ENCODE measurements around the gene GALNT13.

Gene GALNT13

DNA sequence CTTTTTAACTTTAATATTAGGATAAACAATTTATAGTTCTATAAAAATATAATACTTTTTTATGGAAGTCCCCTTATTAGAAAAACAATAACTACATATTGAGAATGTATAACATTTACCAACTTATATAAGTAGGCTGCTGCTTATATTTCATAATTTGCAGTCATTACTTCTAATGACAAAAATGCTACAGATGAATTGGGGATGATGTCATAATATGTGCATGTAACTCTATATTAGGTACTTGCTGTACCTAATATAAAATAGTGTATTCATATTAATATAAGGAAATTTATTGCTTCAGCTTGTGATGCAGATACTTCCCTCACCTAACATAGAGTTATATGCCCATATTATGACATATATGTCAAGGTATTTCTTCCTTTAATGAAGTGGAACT is 100.7 kb downstream of the GALNT13 start:
- H3K36me3 Mint-ChIP-seq (ENCODE audit: low read depth), result no peaks in the 10 kb centered on the region
- H3K27me3 Mint-ChIP-seq (ENCODE audit: low read depth), result no peaks in the 10 kb centered on the region

DNA sequence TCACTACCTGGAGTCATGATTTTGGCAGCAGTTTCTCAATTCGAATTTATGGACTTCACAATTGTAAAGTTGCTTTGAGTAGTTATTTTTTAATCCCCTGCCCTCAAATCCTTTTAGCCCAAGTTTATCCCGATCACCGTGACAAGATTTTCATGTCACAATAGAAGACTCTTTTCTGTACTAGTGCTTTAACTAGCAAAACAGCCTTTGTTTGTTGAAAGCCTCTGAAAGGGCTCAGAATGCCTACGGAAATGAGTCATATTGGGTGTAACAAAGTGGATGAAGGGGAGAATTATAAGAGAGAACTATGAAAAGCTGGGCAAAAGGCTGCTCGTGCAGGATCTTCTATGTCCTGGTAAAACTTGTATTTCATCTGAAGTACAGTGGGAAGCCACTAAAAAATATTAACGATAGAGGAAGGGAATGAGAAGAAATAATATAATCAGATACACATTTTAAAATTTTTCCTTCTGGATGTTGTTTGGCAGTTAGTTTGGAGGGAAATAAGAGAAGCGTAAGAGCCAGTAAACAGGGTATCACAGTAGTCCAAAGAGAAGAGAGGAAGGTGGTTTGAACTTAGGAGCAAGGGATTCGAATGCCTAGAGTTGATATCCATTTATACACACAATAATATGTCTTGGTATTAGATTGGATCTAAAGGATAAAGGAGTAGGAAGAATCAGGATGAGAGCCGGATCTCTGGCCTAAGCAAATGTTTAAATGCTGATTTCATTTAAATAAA is 114.9 kb downstream of the GALNT13 start:
- Mint-ChIP-seq H3K27ac (no peak overlapping the region), H3K4me1 (ENCODE audit: low read depth) (no peaks in the 10 kb centered on the region), H3K36me3 (ENCODE audit: low read depth) (no peaks in the 10 kb centered on the region), H3K9me3 (peaks cover 28% of the 10 kb centered on the region), H3K4me3 (no peak overlapping the region), H3K27me3 (ENCODE audit: low read depth) (no peaks in the 10 kb centered on the region)
- no peak for DNase-seq (ENCODE audit: low spot score)

More for the DNA sequence above, 100.7 kb downstream of the GALNT13 start:
- Mint-ChIP-seq H3K9me3 (peaks cover 11% of the 10 kb centered on the region), H3K27ac (no peak overlapping the region), H3K4me3 (no peak overlapping the region), H3K4me1 (ENCODE audit: low read depth) (no peaks in the 10 kb centered on the region)
- no peak for DNase-seq (ENCODE audit: low spot score)

DNA sequence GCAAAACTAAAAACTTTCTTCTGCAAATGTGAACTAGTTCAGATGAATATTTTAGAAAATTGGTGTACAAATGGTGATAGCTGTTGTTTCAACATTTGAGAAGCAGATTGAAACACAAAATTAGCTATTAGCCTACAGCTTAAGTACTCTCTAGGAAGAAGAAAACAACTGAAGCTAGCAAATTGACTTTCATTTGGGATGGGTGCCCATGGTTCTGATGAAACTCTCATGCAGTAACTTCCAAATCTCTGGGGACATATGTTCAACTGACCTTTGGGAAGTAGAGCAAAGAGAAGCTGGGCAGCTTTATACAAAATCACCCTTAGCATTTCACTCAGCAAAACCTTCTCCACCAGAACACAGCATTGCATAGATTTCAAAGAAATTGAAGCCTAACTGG is 119.0 kb downstream of the GALNT13 start:
- no peaks in the 10 kb centered on the region for H3K4me1 Mint-ChIP-seq (ENCODE audit: low read depth)
- DNase-seq (ENCODE audit: low spot score), result no peak
- no peak overlapping the region for H3K4me3 Mint-ChIP-seq
- no peaks in the 10 kb centered on the region for H3K36me3 Mint-ChIP-seq (ENCODE audit: low read depth)
- no peaks in the 10 kb centered on the region for H3K27me3 Mint-ChIP-seq (ENCODE audit: low read depth)
- H3K27ac Mint-ChIP-seq, result no peak overlapping the region
- H3K9me3 Mint-ChIP-seq, result peaks cover 27% of the 10 kb centered on the region

DNA sequence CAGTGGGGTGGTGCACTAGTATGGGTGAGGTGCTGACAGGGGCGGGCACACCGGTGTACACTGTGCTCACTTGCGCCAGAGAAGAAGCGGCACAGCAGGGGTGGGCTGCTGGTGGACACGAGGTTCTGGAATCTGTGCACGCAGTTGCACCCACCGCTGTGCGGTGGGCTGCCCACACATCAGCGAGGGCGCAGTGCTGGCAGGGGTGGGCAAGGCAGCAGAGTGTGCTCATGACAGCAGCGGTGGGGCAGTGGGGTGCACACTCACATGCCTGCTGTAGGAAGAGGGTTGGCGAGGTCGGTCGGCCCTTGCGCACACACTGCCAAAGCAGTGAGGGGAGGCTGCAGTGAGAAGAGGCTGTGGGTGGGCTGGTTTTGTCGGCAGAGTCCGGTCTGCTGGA is 141.8 kb downstream of the GALNT13 start:
- DNase-seq (ENCODE audit: low spot score), result no peak
- Mint-ChIP-seq H3K36me3 (ENCODE audit: low read depth) (no peaks in the 10 kb centered on the region), H3K9me3 (peaks cover 40% of the 10 kb centered on the region), H3K4me3 (no peak overlapping the region), H3K27me3 (ENCODE audit: low read depth) (no peaks in the 10 kb centered on the region), H3K4me1 (ENCODE audit: low read depth) (no peaks in the 10 kb centered on the region), H3K27ac (no peak overlapping the region)

DNA sequence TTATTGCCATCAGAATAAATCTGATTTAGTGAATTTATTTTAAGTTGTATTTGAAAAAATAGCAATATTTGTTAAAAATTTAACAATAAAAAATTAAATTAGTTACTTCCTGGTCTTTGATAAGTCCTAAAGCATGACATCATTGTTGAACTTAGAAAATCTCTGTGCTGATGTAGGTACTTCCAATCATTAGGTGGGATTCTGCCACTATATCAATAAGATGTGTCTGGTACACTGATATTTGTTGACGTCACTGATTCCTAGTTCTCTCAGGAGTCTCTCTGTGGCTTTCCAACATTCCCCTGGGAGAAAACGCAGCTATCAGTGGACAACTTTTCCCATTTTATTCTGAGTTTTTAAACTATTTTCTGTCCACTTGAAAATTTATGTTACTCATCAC is 143.5 kb downstream of the GALNT13 start:
- H3K36me3 Mint-ChIP-seq (ENCODE audit: low read depth), result no peaks in the 10 kb centered on the region
- no peak overlapping the region for H3K27ac Mint-ChIP-seq
- no peaks in the 10 kb centered on the region for H3K4me1 Mint-ChIP-seq (ENCODE audit: low read depth)
- no peak for DNase-seq (ENCODE audit: low spot score)
- H3K4me3 Mint-ChIP-seq, result no peak overlapping the region
- no peaks in the 10 kb centered on the region for H3K27me3 Mint-ChIP-seq (ENCODE audit: low read depth)
- H3K9me3 Mint-ChIP-seq, result peaks cover 35% of the 10 kb centered on the region

DNA sequence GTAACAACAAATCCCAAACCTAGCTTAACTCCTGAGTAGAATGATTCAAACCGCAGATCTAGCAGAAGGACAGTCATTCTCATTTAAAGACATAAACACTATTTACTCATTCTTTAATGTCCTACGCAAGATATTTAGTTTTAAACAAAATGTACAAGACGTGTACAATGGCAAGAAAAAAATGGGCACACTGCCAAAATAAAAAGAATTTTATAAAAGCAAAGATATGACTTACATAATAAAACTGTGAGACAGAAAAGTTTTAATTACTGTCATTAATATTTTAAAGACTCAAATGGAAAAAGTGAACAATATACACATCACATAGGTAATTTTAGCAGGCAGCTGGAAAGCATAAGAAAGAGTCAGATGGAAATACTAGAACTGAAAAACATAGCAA is 157.8 kb downstream of the GALNT13 start:
- Mint-ChIP-seq H3K27ac (no peak overlapping the region), H3K27me3 (ENCODE audit: low read depth) (no peaks in the 10 kb centered on the region), H3K9me3 (peaks cover 33% of the 10 kb centered on the region), H3K4me3 (no peak overlapping the region), H3K36me3 (ENCODE audit: low read depth) (no peaks in the 10 kb centered on the region), H3K4me1 (ENCODE audit: low read depth) (no peaks in the 10 kb centered on the region)
- DNase-seq (ENCODE audit: low spot score), result no peak

DNA sequence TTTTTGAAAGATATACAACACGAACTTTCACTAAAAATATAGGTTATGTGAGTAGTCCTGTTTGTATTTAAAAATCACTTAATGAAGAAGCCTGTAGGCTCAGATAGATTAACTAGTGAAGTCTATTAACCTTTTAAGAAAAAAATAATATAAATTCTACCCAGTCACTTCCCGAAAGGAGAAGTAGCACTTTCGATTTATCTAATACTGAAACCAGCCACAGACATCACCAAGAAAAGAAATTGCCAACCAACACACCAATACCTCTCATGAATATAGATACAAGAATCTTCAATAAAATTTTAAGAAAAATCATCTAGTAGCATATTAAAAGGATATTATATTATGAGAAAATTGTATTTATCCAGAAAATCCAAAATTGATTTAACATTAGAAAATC is 160.5 kb downstream of the GALNT13 start:
- peaks cover 22% of the 10 kb centered on the region for H3K9me3 Mint-ChIP-seq
- H3K27me3 Mint-ChIP-seq (ENCODE audit: low read depth), result no peaks in the 10 kb centered on the region
- no peak overlapping the region for H3K27ac Mint-ChIP-seq
- no peak for DNase-seq (ENCODE audit: low spot score)
- no peaks in the 10 kb centered on the region for H3K4me1 Mint-ChIP-seq (ENCODE audit: low read depth)
- H3K36me3 Mint-ChIP-seq (ENCODE audit: low read depth), result no peaks in the 10 kb centered on the region
- no peak overlapping the region for H3K4me3 Mint-ChIP-seq

DNA sequence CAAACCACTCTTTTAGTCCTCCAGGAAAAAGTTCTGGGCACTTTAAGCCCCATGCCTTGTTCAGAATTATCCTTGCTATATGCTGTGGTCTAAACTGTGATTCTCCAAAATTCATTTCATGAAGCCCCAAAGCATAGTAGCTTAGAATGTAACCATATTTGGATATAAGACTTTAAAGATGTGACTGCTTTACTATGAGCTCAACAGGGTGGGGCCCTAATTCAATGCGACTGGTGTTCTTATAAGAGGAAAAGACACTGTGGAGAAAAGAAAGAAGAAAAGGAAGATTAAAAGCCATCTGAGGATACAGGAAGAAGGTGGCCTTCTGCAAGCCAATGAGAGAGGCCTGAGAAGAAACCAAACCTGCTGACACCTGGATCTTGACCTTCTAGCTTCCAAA is 174.8 kb downstream of the GALNT13 start:
- peaks cover 18% of the 10 kb centered on the region for H3K9me3 Mint-ChIP-seq
- DNase-seq (ENCODE audit: low spot score), result no peak
- no peak overlapping the region for H3K27ac Mint-ChIP-seq
- no peaks in the 10 kb centered on the region for H3K27me3 Mint-ChIP-seq (ENCODE audit: low read depth)
- H3K36me3 Mint-ChIP-seq (ENCODE audit: low read depth), result no peaks in the 10 kb centered on the region
- no peaks in the 10 kb centered on the region for H3K4me1 Mint-ChIP-seq (ENCODE audit: low read depth)
- no peak overlapping the region for H3K4me3 Mint-ChIP-seq

DNA sequence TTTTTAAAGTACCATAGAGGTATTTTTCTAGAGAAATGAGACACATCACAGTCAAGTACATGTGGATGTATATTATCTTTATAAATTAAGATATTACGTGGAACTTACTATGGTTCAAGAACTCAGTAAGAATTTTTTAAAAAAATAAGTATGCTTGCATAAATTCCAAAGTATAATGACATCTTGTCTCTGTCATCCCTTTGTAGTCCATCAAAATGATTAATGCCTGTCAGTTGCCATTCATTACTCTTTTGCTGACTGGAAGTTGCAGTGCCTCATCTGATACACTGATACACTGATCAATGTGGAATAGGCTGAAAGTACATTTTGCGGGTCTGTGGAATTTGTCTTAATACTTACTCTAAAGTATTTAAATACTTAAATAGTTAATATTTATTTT is 177.2 kb downstream of the GALNT13 start:
- Mint-ChIP-seq H3K27me3 (ENCODE audit: low read depth) (no peaks in the 10 kb centered on the region), H3K4me1 (ENCODE audit: low read depth) (no peaks in the 10 kb centered on the region), H3K27ac (no peak overlapping the region), H3K4me3 (no peak overlapping the region), H3K9me3 (peaks cover 21% of the 10 kb centered on the region), H3K36me3 (ENCODE audit: low read depth) (no peaks in the 10 kb centered on the region)
- no peak for DNase-seq (ENCODE audit: low spot score)

DNA sequence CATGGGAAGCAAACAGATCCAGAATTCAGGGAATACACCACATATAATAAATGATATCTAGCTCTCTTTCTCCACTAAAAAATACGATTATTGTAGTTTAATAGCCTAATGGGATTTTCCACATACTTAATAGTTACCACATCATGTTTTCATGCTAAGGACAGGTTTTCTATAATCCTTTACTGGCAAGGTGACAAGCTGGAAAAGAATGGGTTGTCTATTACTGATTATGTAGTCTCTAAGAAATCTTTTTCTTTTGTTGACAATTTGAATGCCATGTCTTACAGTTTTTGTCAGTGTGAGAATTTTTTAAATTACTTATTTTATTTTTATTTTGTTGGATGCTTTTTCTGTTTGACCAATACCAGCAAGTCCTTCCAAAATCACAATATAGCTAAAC is 177.8 kb downstream of the GALNT13 start:
- Mint-ChIP-seq H3K36me3 (ENCODE audit: low read depth) (no peaks in the 10 kb centered on the region), H3K4me1 (ENCODE audit: low read depth) (no peaks in the 10 kb centered on the region), H3K27ac (no peak overlapping the region), H3K27me3 (ENCODE audit: low read depth) (no peaks in the 10 kb centered on the region), H3K9me3 (peaks cover 21% of the 10 kb centered on the region), H3K4me3 (no peak overlapping the region)
- DNase-seq (ENCODE audit: low spot score), result no peak

DNA sequence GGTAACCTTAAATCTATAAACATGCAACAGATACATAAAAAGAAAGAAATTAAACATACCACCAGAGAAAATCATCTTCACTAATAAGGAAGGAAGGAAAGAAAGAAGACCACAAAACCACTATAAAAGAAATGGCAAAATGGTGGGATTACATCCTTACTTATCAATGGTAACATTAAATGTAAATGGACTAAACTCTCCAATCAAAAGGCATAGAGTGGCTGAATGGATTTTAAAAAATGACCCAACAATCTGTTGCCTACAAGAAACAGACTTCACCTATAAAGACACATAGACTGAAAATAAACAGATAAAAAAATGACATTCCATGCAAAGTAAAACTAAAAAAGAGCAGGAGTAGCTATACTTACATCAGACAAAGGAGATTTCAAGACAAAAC is 195.4 kb downstream of the GALNT13 start:
- DNase-seq (ENCODE audit: low spot score), result no peak
- Mint-ChIP-seq H3K27ac (no peak overlapping the region), H3K4me3 (no peak overlapping the region), H3K27me3 (ENCODE audit: low read depth) (no peaks in the 10 kb centered on the region), H3K9me3 (peaks cover 32% of the 10 kb centered on the region), H3K4me1 (ENCODE audit: low read depth) (no peaks in the 10 kb centered on the region), H3K36me3 (ENCODE audit: low read depth) (no peaks in the 10 kb centered on the region)

DNA sequence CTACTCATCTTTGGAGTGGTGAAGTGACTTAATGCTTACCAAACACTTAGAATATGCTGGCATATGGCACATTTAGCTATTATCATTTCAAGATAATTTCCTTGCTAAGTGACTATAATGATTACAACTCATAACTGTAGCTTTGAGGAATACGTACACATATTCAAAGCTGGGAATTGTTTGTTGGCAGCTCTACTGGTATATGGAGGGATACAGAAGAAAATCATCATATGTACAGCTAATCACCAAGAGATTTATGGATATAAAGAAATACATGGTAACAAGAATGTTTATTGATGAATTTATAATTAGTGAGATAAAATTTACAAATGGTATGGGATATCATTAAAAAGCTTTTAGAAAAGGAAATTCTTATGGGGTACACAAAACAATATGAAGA is 207.2 kb downstream of the GALNT13 start:
- Mint-ChIP-seq H3K27me3 (ENCODE audit: low read depth) (no peaks in the 10 kb centered on the region), H3K4me1 (ENCODE audit: low read depth) (no peaks in the 10 kb centered on the region), H3K36me3 (ENCODE audit: low read depth) (no peaks in the 10 kb centered on the region), H3K9me3 (peaks cover 3% of the 10 kb centered on the region), H3K4me3 (no peak overlapping the region), H3K27ac (no peak overlapping the region)
- DNase-seq (ENCODE audit: low spot score), result no peak

DNA sequence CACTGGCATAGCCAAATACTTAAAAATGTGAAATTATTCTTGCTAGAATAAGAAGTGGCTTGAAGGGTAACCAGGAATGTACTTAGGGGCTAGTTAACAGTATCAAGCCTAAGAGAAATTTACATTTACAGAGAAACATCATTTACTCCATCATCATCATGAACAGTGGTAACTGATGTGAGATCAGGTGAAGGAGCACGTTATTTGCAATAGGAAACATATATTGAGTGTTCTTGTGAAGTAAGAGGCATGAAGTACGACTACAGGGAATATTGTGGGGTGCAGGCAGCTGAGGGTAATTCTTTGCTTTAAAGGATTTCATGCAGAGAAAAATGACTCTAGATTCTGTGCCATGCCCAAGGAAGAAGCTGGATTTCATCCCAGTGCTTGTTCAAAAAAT is 220.8 kb downstream of the GALNT13 start:
- no peak overlapping the region for H3K27ac Mint-ChIP-seq
- H3K4me1 Mint-ChIP-seq (ENCODE audit: low read depth), result no peaks in the 10 kb centered on the region
- DNase-seq (ENCODE audit: low spot score), result no peak
- no peaks in the 10 kb centered on the region for H3K36me3 Mint-ChIP-seq (ENCODE audit: low read depth)
- H3K27me3 Mint-ChIP-seq (ENCODE audit: low read depth), result no peaks in the 10 kb centered on the region
- no peak overlapping the region for H3K4me3 Mint-ChIP-seq
- H3K9me3 Mint-ChIP-seq, result peaks cover 4% of the 10 kb centered on the region

DNA sequence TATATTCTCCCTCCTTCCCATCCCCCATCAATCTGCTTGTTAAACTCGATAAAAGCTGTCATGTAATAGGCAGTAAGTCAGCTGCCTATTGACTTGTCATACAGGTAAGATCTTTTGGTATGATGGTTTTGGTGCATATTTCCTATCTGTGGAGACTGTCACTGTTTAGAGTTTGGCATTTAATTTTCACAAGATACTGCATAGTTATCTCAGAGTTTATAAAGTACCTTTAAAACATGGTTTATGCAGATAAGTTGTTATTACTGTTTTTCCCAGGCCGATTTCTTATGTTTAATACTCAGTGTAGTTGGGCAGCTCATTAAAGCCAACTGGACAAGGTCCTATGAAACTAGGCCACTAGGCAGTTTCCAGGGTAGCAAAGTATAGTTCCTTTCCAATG is 222.1 kb downstream of the GALNT13 start:
- no peak overlapping the region for H3K4me3 Mint-ChIP-seq
- H3K9me3 Mint-ChIP-seq, result peaks cover 3% of the 10 kb centered on the region
- no peaks in the 10 kb centered on the region for H3K36me3 Mint-ChIP-seq (ENCODE audit: low read depth)
- no peak for DNase-seq (ENCODE audit: low spot score)
- H3K27ac Mint-ChIP-seq, result no peak overlapping the region
- no peaks in the 10 kb centered on the region for H3K4me1 Mint-ChIP-seq (ENCODE audit: low read depth)
- no peaks in the 10 kb centered on the region for H3K27me3 Mint-ChIP-seq (ENCODE audit: low read depth)

DNA sequence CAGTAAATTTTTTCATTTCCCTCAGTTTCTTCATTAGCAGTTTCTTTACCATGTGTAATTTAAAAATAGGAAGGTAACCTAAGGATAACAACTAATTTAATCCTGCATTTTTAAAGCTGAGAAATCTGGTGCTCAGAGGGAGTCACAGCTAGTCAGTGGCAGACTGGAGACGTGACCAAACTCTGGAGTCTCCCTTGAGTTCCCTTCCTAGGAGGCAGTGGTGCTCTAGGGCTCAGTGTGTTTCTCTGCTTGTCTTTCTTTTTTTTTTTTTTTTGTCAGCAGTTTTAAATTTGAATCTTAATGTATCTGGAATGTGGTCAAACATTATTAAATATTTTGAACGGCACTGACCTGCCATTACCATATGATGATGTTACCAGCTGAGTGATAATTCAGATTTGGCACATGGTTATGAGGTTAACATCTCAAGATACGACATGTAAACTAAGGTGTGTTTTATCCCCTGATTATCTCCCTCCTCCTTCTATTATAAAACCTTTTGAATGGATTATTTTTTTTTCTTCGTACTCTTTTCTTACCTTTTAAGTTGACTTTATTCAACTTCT is 226.2 kb downstream of the GALNT13 start:
- peaks cover 26% of the 10 kb centered on the region for H3K9me3 Mint-ChIP-seq
- no peak overlapping the region for H3K27ac Mint-ChIP-seq
- no peaks in the 10 kb centered on the region for H3K36me3 Mint-ChIP-seq (ENCODE audit: low read depth)
- H3K4me3 Mint-ChIP-seq, result no peak overlapping the region
- DNase-seq (ENCODE audit: low spot score), result no peak
- no peaks in the 10 kb centered on the region for H3K27me3 Mint-ChIP-seq (ENCODE audit: low read depth)
- H3K4me1 Mint-ChIP-seq (ENCODE audit: low read depth), result no peaks in the 10 kb centered on the region
